ENCODE data around the gene ATM.
"Not testable (repeated sequence)": the region's sequence is repeated elsewhere in the genome, so short reads cannot be mapped to it uniquely, and the experiment has no call there.

ATM gene

DNA sequence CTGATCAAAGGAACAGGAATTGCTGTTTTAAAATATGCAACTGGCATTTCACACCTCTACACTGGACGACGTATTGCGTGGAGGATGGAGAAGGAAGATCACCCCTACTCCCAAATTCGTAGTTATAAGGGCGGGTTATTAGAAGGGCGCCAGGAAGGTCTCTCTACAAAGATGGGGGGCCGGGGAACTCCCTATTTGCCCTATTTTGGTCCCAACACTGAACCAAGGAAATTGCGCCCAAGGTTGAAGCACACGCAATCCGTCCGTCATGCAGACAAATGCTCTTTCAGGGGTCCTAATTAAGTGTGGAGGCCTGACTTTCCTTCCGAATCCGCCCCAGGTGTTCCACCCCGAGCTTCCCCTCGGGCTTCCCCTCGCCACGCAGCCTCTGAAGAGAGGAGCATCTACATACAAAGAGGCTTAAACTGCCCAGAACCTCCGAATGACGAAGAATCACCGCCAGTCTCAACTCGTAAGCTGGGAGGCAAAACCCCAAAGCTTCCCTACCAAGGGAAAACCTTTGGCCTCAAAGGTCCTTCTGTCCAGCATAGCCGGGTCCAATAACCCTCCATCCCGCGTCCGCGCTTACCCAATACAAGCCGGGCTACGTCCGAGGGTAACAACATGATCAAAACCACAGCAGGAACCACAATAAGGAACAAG lies 825 bp upstream of the ATM start:
- DNase-seq (ENCODE audit: low read depth in 1 of 2, low spot score in 1 of 2): no peak

DNA sequence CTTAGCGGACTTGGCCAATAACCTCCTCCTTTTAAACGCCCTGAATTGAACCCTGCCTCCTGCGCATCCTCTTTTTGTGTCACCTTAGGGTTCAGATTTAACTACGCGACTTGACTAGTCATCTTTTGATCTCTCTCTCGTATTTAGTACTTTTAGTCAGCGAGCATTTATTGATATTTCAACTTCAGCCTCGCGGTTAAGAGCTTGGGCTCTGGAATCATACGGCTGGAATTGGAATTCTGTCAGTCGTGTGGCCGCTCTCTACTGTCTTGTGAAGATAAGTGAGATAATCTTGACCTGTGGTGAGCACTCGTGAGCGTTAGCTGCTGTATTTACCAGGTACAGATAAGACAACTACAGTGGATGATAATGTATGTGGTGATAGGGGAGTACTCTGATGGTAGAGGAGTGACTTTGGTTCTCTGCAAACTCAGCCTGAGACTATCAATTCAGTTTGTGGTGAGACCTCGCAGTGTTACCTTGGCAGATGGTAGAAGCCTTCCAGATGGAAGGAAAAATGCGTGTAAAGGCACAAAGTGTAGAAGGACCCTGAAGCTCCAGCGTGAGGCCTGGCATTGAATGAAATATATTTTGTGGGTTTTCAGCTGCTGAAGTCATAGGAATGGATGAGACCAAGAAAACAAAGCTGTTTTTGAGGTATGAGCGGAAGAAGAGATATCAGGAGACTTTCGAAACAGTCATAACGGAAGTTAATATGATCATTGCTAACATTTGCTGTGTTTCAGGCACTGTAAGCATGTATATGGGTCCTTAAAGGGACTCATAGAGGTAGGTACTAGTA lies 682 bp downstream of the ATM start:
- no peak for DNase-seq (ENCODE audit: low read depth in 1 of 2, low spot score in 1 of 2)

DNA sequence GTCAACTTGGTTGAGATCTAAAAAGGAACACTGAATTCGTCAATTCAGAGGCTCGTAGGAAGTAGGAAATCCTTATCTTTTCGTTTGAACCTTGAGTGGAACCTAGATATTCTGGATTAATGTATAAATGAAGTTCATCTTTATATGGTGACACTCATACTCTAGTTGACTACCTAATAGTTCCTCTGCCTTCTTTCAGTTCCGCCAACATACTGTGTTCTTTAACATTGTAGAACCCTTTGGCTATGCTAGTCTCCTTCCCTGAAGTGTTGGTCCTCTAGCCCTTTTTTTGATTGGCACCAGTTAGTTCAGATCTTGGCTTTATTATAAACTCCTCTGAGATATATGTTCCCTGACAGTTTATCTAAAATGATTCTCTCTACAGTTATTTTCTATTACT lies 1.5 kb downstream of the ATM start:
- DNase-seq (ENCODE audit: low read depth in 1 of 2, low spot score in 1 of 2): no peak

DNA sequence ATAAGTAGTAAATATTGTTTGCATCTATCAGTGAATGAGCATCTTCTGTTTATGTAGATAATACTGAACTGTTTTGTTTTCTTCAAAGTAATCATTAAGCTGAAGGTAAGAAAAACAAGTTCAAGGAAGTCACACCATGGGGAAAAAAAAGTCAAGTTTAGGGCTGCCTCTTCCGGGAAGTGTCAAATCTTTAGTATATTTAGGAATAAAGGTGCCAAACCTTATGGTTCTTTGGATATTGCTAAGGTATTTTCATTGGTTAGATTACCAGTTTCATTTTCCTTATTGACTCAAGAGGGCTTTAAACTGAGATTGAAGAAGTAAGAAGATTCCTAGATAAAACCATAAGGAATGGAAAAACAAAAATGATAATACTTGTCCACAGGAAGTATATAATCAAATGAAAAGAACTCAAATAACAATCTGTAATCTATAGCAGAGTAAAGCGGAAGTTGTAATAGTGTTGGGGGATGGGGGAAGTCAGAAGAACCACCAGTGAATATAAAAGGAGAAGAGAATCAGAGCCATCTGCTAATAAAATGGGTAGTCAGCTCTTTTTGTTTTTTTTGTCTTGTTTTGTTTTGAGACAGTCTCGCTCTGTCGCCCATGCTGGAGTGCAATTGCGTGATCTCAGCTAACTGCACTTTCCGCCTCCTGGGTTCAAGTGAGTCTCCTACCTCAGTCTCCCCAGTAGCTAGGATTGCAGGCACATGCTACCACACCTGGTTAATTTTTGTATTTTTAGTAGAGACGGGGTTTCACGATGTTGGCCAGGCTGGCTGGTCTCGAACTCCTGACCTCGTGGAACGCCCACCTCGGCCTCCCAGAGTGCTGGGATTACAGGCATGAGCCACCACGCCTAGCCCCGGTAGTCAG lies 2.3 kb downstream of the ATM start:
- peak in 1 of 2 donors; percentile 5 for DNase-seq (ENCODE audit: low read depth in 1 of 2, low spot score in 1 of 2)

DNA sequence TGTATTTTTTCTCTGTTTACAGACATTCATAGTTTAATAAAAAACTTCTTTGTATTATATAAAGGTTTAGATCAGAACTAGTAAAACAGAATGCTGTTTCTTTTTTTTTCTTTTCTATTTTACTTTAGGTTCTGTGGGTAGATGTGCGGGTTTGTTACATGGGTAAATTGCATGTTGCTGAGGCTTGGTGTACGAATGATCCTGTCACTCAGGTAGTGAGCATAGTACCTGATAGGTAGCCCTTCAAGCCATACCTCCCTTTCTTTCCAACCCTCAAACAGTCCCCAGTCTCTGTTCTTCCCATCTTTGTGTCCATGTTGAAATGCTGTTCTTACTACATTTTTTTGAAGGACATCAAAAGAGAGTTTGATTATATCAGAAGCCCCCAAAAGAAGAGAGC lies 3.2 kb downstream of the ATM start:
- DNase-seq (ENCODE audit: low read depth in 1 of 2, low spot score in 1 of 2): no peak

DNA sequence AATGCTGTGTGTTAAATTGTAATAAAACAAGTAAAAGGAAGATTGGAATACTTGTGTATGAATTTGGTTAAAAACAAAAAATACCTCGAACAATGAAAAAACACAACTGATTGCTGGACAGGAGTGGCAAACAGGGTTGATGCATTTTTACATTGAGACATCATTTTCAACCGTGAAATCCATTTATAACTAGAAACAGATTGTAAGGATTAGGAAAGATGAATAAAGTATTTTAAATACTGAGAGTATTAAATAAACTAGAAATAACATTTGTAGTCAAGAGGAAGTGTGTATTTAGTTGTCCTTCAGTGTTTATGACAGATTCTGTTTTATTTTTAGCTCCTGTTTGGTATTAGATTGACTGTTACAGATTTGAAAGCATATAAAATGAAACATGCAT lies 5.4 kb downstream of the ATM start:
- DNase-seq (ENCODE audit: low read depth in 1 of 2, low spot score in 1 of 2): no peak

DNA sequence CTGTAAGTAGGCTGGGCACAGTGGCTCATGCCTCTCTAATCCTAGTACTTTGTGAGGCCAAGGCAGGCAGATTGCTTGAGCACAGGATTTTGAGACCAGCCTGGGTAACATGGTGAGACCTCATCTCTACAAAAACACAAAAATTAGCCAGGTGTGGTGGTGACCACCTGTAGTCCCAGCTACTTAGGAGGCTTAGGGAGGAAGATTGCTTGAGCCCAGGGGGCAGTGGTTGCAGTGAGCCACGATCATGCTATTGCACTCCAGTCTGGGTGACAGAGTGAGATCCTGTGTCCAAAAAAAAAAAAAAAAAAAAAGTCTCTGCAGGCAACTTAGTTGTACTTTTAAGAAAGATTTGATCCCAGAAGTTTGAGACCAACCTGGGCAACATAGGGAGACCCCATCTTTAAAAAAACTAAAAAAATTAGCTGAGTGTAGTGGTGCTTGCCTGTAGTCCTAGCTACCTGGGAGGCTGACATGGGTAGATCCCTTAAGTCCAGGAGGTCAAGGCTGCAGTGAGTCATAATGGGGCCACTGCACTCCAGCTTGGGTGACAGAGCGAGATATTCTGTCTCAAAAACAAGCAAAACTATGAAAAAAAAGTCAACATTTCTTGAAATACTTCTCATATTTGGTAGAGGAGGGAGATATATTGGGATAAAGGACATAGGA lies 10.5 kb downstream of the ATM start:
- no peak for DNase-seq (ENCODE audit: low read depth in 1 of 2, low spot score in 1 of 2)

DNA sequence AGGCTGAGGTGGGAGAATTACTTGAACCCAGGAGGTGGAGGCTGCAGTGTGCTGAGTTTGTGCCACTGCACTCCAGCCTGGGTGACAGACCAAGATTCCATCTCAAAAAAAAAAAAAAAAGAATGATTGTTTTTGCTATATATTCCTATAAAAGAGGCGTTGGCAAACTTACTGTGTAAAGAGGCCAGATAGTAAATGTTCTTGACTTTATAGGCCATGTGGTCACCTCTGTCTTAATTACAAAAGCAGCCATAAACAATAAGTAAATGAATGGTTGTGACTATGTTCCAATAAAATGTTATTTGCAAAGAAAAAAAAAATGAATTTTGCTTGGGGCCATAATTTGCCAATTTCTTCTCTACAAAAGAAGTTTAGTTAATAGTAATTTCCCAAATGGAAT lies 12.3 kb downstream of the ATM start:
- DNase-seq (ENCODE audit: low read depth in 1 of 2, low spot score in 1 of 2): no peak

DNA sequence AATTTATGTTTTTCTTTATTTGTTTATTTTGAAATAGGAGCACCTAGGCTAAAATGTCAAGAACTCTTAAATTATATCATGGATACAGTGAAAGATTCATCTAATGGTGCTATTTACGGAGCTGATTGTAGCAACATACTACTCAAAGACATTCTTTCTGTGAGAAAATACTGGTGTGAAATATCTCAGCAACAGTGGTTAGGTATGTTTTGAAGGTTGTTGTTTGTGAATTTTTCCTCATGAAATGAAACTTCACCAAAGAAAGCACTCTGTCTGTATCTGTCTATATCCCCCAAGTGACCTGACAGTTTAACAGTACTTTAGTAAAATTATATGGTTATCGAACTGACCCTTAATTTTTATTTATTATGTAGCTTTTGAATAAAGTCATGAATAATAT lies 12.8 kb downstream of the ATM start:
- DNase-seq (ENCODE audit: low read depth in 1 of 2, low spot score in 1 of 2): no peak

DNA sequence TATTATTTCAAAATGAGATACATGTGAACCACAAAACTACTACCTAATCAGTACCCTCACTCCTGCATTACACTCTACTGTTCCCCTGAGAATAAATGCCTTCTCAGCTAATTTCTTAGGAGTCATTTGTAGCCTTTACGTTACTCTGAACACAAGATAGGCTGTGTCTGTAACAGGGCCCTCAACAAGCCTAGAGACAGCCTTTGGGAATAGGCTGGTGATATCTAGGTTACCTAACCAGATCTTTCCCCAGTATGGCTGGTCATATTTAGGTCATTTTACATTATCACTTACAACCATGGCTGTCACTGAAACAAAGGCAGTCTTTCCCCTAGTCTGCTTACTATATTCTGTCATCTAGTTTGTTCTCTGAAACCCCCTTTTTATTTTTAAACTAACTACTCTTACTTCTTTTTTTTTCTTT lies 14.2 kb downstream of the ATM start:
- DNase-seq (ENCODE audit: low read depth in 1 of 2, low spot score in 1 of 2): no peak

DNA sequence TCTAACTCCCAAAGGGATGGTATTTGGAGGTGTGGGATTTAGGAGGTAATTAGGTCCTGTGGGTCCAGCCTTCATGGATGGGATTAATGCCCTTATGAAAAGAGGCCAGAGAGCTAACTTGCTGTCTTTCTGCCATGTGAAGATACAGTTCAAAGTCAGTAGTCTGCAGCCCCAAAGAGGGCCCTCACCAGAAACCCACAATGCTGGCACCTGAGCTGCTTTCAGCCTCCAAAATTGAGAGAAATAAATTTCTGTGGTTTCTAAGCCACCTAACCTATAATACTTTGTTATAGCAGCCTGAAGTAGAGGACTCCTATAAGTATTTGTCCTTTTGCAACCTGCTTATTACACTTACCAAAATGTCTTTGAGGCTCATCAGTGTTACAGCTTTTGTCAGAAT lies 16.2 kb downstream of the ATM start:
- no peak for DNase-seq (ENCODE audit: low read depth in 1 of 2, low spot score in 1 of 2)

DNA sequence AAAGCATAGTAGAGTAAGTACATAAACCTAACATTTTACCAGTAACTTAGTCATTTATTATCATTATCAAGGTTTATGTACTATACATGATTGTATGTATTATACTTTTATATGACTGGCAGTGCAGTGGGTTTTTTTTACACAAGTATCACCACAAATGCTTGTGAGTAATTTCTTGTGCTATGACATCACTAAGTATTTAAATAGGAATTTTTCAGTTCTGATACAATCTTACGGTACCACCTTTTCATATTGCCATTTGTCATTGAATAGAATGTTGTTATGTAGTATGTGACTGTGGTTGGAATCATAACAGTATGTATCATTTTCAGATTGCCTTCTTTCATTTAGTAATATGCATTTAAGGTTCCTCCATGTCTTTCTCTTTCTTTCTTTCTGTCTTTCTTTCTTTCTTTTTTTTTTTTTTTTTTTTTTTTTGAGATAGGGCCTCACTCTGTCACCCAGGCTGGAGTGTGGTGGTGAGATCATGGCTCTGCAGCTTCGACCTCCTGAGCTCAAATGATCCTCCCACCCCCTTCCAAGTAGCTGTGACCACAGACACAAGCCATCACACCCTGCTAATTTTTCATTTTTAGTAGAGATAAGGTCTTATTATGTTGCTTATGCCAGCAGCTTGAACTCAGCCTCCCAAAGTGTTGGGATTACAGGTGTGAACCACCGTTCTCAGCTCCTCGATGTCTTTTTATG lies 18.6 kb downstream of the ATM start:
- DNase-seq (ENCODE audit: low read depth in 1 of 2, low spot score in 1 of 2): no peak

DNA sequence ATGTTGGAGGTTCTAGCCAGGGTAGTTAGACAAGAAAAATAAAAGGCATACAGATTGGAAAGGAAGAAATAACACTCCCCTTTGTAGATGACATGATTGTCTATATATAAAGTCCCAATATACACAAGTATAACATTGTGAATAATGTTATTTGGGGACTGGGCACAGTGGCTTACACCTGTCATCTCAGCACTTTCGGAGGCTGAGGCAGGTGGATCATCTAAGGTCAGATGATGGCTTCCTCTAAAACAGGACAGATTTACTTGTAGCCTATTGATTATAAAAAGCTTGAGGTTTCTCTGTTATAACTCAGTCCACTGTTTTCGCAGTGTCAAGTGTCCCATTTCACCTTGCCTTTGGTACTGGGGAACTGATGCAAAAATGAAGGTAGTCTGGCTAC lies 19.6 kb downstream of the ATM start:
- DNase-seq (ENCODE audit: low read depth in 1 of 2, low spot score in 1 of 2): no peak

DNA sequence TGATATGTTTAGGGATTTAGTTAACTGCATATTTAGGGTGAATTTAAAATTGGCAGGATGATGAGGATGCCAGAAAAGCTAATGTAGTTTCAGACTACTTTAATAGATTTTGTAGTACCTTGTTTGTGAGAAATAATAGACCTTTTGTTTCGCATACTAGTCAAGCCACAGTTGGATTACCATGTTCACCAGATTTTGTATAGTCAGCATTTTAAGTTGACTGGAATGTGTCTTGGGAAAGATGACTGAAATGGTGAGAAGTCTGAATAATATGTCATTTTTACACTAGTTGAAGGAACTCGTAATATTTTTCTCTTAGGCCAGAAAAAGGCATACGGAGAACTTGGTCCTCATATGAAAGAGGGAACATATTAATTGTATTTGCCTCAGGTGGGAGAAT lies 23.4 kb downstream of the ATM start:
- no peak for DNase-seq (ENCODE audit: low read depth in 1 of 2, low spot score in 1 of 2)

DNA sequence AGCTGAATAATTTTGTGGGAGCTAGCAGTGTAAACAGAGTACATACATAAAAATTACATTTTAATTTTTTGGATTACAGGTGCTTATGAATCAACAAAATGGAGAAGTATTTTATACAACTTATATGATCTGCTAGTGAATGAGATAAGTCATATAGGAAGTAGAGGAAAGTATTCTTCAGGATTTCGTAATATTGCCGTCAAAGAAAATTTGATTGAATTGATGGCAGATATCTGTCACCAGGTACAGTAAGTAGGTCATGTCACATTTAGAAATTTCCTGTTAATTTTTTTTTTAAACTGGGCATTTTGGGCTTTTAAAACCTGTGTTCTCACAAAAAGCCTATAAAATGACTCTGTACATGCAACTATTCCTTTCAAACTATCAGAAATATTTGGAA lies 24.0 kb downstream of the ATM start:
- DNase-seq (ENCODE audit: low read depth in 1 of 2, low spot score in 1 of 2): no peak

DNA sequence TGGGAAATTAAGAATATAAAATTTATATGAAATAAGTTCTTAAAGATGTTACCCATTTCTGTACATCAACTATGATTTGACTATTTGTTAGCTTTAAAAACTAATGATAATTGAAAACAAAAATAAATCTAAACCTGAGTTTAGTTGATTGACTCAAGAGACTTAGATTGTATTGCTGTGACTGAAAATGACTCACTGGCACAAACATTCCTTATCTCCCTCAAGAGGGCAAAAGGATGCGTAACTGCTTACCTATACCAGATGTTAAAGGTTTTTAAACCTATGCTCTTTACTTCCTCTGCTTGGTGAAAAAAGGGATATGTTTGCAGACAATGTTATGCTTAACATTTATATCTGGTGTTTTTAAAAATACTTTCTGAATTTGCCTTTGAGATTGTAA lies 30.3 kb downstream of the ATM start:
- no peak for DNase-seq (ENCODE audit: low read depth in 1 of 2, low spot score in 1 of 2)

DNA sequence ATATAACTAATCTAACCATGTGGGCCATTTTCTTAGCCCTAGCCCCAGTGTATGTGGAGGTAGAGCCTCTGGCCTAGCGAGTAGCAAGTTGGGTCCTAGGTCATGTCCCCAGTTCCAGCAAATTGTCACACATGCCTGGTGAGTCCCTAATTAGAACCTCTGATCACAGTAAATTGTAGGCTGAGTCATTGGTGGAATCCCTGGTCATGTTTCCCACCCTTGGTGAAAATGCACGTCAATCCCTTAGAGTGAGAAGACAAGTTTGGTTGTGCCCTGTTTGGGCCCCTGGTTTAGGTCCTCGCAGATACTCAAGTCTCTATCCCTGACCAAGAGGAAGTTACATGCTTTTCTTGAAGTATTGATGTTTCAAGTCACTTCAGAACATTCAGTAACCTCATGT lies 46.7 kb downstream of the ATM start:
- no peak for DNase-seq (ENCODE audit: low read depth in 1 of 2, low spot score in 1 of 2)

DNA sequence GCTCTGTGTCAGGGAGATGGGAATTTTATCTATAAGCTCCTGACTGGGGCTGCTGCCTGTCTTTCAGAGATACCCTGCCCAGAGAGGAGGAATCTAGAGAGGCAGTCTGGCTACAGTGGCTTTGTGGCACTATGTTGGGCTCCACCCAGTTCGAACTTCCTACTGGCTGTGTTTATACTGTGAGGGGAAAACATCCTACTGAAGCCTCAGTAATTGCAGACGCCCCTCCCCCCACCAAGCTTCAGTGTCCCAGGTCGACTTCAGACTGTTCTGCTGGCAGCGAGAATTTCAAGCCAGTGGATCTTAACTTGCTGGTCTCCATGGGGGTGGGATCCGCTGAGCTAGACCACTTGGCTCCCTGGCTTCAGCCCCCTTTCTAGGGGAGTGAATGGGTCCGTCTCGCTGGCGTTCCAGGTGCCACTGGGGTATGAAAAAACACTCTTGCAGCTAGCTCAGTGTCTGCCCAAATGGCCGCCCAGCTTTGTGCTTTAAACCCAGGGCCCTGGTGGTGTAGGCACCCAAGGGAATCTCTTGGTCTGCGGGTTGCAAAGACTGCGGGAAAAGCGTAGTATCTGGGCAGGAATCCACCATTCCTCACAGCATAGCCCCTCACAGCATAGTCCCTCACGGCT lies 54.2 kb downstream of the ATM start:
- not testable (repeated sequence) for DNase-seq (ENCODE audit: low read depth in 1 of 2, low spot score in 1 of 2)

DNA sequence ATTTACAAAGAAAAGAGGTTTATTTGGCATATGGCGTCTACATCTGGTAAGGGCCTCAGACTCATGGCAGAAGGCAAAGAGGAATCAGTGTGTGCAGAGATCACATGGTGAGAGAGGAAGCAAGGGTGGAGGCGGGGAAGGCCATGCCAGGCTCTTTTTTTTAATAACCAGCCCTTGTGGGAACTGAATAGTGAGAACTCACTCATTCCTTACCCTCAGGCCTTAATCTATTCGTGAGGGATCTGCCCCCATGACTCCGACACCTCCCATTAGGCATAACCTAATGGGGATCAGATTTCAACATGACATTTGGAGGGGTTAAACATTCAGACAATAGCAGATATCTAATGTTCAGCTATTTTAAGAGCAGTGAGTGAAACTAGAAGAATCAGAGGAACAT lies 55.7 kb downstream of the ATM start:
- no peak for DNase-seq (ENCODE audit: low read depth in 1 of 2, low spot score in 1 of 2)

DNA sequence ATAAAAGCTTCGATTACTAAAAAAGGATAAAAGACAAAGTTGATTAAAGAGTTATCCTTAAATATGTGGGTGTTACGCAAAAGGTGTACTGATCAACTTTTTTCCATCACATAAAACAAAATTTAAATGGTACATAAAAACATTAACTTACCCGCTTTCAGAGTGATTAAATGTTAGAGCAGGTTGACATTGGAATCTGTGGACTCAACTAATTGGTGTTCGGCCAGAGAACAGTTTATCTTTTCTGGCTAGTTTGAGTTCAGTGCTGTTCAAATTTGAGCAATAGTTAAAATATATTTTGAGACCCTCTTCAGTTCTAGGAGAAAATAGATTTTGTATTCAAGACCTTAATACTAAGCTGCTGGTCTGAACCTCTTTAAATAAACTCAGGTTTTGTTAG lies 56.1 kb downstream of the ATM start:
- no peak for DNase-seq (ENCODE audit: low read depth in 1 of 2, low spot score in 1 of 2)
